ENCODE measurements around the gene SETBP1.

The SETBP1 gene

DNA sequence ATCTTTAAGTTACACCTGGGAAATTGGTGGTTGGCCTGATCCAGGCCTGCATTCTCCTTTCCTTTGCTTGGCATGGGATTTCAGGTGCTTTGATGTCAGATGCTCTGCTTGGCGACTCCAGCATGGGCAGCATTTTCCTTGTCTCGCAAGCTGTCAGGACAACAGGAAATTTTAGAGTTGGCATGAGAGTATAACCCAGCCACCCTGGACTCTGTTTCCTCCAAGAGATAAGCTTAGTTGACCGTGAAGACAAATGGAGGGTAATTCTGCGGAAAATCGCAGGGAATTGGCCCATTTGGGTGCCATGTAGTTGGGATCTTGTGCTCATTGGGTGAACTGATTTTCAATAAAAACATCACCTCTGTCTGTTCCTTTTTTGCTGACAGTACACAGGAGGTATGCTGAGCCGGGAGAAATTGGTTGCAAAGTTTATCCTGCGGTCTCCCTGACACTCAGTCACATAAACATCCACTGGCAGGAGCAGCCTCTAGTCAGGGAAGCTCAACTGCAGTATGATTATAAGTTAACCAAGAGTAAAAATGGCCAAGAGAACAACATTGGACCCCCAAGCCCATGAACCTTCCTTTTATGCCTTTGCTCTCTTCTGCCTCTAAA is 409.9 kb downstream of the SETBP1 start:
- in situ Hi-C loops (cut with MboI; ENCODE audit: low pct_unique_long_range_greater_than_20kb, low sequenced_read_pairs), result no loop called here
- DNase-seq, result no peak

GRCh38 chr18:45100321-45101105 is 419.8 kb downstream of the SETBP1 start:
- DNase-seq, result no peak
- in situ Hi-C loops (cut with MboI; ENCODE audit: low pct_unique_long_range_greater_than_20kb, low sequenced_read_pairs), result no loop called here

DNA sequence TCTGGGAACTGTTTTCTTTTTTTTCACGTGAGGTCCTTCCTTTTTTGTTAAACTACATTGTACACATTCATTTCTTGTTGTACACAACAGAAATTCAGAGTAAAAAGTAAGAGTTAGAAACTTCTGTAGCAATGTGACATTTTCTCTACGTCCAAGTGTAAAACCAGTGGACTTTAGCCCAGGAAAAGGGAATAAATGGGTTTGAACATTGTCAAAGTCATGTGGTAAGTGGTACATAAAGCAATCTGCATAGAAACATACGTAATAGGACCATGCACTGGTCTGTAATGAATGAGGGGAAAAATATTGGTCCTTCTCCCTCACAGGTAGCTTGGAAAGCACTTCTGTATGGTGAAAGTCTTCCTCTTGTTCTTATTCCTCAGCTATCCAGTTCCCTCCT is 421.4 kb downstream of the SETBP1 start:
- in situ Hi-C loops (cut with MboI; ENCODE audit: low pct_unique_long_range_greater_than_20kb, low sequenced_read_pairs), result no loop called here
- DNase-seq, result no peak

- DNase-seq, result peak; percentile 54
- in situ Hi-C loops (cut with MboI; ENCODE audit: low pct_unique_long_range_greater_than_20kb, low sequenced_read_pairs), result no loop called here
Measured at GRCh38 chr18:45102863-45103262, 422.2 kb downstream of the SETBP1 start.

- in situ Hi-C loops (cut with MboI; ENCODE audit: low pct_unique_long_range_greater_than_20kb, low sequenced_read_pairs), result no loop called here
- DNase-seq, result peak; percentile 74
Measured at GRCh38 chr18:45103319-45104048, 422.8 kb downstream of the SETBP1 start.

DNA sequence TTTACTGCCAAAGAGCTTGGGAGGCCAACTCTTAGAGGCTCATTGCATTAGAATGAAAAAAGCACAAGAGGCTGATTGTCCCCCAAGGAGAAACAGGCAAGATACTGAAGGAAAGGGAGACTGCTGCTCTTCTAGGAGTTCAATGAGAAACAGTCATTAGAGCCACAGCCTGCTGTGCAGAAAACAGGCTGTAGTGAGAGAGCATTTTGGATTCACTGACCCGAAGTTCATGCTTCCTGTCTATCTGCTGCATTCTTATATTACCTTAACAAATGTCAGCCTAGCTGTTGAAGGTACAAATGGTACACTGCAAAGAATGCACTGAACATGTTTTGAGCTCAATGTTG is 423.3 kb downstream of the SETBP1 start:
- in situ Hi-C loops (cut with MboI; ENCODE audit: low pct_unique_long_range_greater_than_20kb, low sequenced_read_pairs), result no loop called here
- no peak for DNase-seq

GRCh38 chr18:45106331-45106774 is 425.7 kb downstream of the SETBP1 start:
- peak; percentile 91 for DNase-seq
- in situ Hi-C loops (cut with MboI; ENCODE audit: low pct_unique_long_range_greater_than_20kb, low sequenced_read_pairs), result no loop called here

DNA sequence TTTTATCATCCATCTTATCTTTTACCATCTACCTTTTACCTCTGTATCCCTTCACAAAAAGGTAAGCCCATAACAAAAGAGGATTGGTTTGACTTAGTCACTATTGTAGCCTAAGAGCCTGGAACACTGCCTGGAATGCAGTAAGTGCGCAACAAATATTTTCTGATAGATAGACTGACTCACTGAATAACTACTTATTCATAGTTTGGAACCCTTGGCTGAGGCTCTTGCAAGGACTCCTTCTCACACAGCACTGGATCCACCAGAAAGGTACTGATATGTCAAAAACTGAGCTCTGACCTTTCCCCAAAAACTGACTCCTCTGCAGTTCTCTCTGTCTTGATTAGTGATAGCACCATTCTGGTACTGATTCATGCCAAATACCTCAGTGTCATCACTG is 426.7 kb downstream of the SETBP1 start:
- in situ Hi-C loops (cut with MboI; ENCODE audit: low pct_unique_long_range_greater_than_20kb, low sequenced_read_pairs), result no loop called here
- DNase-seq, result no peak

DNA sequence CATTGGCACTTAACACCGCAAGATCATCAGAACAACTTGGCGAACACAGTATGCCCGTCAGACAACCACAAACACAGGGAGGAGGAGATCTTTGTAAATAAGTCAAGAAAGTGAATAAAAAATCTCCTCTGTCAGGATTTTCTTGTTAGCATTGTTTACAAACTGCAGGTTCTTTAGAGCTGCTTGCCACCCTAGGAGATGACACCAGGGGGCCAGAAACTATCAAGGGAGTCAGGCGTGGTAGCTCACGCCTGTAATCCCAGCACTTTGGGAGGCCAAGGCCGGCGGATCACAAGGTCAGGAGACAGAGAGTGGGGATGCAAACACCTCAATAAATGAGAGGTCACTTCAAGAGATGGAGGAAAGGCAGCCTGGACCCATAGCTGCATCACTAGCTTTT is 428.1 kb downstream of the SETBP1 start:
- in situ Hi-C loops (cut with MboI; ENCODE audit: low pct_unique_long_range_greater_than_20kb, low sequenced_read_pairs), result no loop called here
- DNase-seq, result no peak

DNA sequence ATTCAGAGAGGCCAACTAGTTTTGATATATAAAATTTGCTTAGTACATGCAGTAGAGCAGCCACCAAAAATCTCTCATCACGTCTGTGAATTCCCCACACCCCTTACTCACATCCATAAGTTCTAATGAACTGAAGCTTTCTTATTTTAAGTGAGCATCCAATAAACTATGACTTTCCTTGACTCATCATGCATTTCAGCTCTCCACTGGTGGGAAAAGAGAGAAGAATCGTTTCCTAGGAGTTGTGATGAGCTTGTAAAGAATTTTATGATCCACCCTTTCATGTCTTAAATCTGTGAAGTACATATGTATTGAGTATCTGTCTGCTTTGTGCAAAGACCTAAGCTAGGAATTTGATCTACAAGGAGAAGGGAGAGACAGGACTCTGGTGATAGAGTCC is 428.6 kb downstream of the SETBP1 start:
- in situ Hi-C loops (cut with MboI; ENCODE audit: low pct_unique_long_range_greater_than_20kb, low sequenced_read_pairs), result no loop called here
- no peak for DNase-seq

DNA sequence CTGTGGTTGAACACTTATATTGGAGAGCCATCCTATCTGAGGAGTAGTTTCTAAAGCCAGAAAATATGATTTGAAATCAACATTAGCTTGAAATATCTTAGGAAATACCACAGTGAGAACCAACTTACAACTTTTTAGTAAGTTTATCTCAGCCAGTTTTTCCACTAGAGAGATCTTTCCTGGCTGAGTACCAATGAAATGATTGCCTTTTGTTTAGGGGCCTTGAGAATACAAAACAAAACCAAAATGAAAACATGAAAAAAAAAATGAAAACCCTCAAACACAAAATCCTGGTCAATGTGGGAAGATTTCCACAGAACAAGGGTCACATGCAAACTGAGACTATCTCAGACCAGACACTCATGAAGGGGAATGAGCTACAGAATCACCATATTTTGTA is 429.0 kb downstream of the SETBP1 start:
- no peak for DNase-seq
- in situ Hi-C loops (cut with MboI; ENCODE audit: low pct_unique_long_range_greater_than_20kb, low sequenced_read_pairs), result no loop called here

DNA sequence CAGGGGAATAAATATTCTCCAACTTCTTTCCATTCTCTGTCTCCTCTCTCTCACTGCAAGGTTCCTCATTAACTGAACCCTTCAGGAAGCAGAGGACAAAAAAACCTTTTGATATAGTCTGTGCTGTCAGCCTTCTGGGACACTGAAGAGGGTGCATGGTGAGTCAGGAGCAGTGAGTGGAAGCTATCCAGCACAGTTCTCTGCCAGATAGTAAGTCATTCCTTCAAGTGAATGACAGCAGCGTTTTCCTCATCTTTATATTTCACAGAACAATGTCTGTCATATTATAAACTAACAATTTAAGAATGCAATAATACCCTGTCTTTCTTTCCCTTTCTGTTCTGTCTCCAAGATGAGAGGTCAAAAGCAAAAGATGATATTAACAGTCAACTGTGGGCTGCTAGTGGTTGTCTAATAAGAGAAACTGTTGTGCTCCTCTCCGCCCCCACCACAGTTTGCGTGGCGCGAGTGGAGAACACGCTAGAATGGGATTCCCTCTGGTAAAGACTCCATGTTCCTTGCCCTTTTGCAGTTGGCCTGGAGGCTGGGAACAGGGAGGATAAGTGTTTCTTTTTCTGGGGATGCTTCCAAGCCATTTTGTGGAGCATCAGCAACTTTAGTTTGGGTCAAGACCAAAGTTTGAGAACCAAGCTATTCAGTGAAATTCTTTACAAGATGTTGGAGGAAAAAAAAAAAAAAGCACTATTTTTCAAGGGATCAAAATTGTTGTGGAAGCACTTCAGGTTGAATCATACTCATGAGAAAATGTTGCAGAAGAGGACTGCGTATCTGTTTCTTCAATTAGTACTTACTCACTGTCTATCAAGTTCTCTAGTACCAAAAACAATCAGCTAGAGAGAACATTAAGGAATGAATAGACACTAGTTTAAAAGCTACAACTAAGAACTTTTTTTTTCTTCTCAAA is 430.2 kb downstream of the SETBP1 start:
- DNase-seq, result no peak
- in situ Hi-C loops (cut with MboI; ENCODE audit: low pct_unique_long_range_greater_than_20kb, low sequenced_read_pairs), result no loop called here

- no peak for DNase-seq
- in situ Hi-C loops (cut with MboI; ENCODE audit: low pct_unique_long_range_greater_than_20kb, low sequenced_read_pairs), result no loop called here
Measured at GRCh38 chr18:45111502-45111848, 430.8 kb downstream of the SETBP1 start.

GRCh38 chr18:45112682-45113081 is 432.0 kb downstream of the SETBP1 start:
- in situ Hi-C loops (cut with MboI; ENCODE audit: low pct_unique_long_range_greater_than_20kb, low sequenced_read_pairs), result no loop called here
- DNase-seq, result no peak

DNA sequence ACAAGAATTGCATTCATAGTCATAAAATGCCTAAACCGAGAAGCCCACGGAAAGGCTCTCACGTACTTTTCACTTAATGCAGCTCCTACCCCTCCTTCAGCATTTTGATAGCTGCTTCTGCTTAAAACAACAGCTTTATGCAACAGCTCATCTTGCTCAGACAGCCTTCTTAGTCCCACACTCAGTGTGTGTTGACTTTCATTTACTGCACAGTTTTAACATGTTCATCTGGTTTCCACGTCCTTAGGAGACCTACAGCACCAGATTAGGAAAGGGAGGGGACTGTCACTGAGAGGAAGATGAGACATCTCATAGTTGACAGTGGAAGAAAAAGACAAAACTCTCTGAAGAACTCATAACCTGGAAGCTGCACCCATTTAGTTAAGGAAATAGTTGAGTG is 435.4 kb downstream of the SETBP1 start:
- in situ Hi-C loops (cut with MboI; ENCODE audit: low pct_unique_long_range_greater_than_20kb, low sequenced_read_pairs), result no loop called here
- DNase-seq, result no peak

Data from KBM-7 (cell line).